NCI-H187 treated with DMSO at 0.1 percent for 48 hours (cell line): ENCODE results near the gene COL19A1.

Source experiments
- DNase-seq: peaks from one replicate; lab custom pipeline; 2025; lab: John Stamatoyannopoulos, UW

COL19A1 gene

DNA sequence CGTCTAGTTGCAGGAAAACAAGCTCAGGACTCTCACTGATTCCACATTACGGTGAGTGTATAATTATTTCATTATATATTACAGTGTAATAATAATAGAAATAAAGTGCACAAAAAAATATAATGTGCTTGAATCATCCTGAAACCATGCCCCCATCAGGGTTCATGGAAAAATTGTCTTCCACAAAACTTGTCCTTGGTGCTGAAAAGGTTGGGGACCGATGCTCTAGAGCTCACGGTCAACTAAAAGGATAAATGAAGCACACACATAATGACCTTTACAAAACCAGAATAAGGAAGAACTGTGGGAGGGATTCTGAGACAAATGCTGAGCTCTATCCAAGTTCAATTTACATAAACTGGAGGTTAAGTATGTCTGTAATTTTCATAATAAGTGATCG lies 194.3 kb downstream of the COL19A1 start:
- no peak for DNase-seq

DNA sequence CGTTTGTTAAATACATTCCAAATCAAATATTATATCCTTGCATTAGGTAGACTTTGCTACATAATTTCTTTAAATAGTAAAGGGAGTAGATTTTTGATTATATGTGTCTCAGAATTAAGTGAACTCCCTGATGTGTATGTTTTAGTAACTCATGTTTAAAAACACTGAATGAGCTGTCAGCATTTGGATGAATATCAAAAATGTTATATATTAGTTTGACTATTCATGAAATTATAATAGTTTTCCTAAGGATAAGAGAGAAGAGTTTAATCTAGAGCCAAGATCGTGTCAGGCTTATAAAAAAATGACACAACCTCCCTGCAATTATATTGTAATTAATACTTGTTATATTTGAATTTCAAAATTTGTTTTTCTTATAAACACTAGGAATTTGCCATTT lies 195.2 kb downstream of the COL19A1 start:
- DNase-seq: no peak

- no peak for DNase-seq
These were observed 195.7 kb downstream of the COL19A1 start for GRCh38 chr6:70062010-70062409.

GRCh38 chr6:70072540-70073179 lies 206.3 kb downstream of the COL19A1 start:
- DNase-seq: no peak

- DNase-seq: no peak
These were observed 207.3 kb downstream of the COL19A1 start for GRCh38 chr6:70073637-70074036.

- DNase-seq: no peak
These were observed 212.9 kb downstream of the COL19A1 start for GRCh38 chr6:70079241-70079640.

GRCh38 chr6:70080443-70081070 lies 214.2 kb downstream of the COL19A1 start:
- no peak for DNase-seq

- DNase-seq: no peak
These were observed 216.5 kb downstream of the COL19A1 start for GRCh38 chr6:70082830-70083229.

GRCh38 chr6:70086806-70087205 lies 220.4 kb downstream of the COL19A1 start:
- DNase-seq: no peak

- DNase-seq: no peak
These were observed 227.8 kb downstream of the COL19A1 start for GRCh38 chr6:70094156-70094555.

GRCh38 chr6:70099732-70100131 lies 233.4 kb downstream of the COL19A1 start:
- DNase-seq: no peak

DNA sequence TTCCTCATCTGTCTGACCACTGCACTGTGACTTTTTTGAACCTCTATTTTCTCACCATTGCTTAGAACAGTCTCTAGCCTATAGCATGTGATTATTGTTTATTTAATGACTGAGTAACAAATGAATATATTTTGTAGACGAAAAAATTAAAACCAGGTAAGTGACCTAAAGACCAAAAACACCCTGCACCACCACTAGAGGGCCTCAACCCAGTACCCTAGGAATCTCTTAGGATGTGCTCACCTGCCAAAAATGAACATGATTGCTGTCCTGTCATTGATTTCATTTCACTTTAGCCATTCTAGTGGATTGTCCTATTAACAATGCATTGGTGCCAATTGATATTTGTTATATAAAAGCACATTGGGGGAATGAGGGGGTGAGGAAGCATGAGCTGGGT lies 237.4 kb downstream of the COL19A1 start:
- no peak for DNase-seq

DNA sequence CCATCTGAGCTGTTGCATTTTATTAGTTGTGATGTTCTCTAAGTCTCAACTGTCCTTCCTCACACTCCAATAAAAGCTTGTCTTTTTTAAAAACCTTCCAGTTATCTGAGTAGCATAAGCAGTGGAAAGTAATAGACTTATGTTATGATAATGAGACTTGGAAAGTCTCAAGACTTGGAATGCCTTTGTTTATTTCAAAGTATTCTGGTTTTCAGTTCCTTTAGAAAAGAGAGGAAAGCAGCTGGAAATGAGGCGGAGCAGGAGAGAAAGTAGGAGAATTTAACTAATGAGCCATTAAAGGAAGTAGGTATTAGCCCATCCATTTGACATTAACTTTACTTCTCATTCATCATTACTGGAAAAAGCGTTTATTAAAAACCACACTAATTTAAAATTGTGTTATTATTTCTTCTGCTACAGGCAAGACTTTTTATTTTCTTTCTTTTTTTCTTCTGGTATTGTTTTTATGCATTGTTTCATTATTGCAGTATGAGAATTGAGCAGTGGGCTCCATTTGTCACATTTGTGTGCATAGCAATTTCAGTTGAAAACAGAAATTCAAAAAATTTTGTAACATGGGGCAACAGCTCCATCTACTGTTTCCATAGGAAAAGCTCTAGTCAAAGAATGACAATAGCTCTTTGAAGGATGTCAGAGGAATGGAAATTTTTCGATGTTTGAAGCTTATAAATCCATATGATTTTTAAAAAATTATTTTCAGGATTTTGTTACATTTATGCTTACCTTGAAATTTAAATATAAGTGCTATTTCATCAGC lies 241.7 kb downstream of the COL19A1 start:
- peak; percentile 11 for DNase-seq

DNA sequence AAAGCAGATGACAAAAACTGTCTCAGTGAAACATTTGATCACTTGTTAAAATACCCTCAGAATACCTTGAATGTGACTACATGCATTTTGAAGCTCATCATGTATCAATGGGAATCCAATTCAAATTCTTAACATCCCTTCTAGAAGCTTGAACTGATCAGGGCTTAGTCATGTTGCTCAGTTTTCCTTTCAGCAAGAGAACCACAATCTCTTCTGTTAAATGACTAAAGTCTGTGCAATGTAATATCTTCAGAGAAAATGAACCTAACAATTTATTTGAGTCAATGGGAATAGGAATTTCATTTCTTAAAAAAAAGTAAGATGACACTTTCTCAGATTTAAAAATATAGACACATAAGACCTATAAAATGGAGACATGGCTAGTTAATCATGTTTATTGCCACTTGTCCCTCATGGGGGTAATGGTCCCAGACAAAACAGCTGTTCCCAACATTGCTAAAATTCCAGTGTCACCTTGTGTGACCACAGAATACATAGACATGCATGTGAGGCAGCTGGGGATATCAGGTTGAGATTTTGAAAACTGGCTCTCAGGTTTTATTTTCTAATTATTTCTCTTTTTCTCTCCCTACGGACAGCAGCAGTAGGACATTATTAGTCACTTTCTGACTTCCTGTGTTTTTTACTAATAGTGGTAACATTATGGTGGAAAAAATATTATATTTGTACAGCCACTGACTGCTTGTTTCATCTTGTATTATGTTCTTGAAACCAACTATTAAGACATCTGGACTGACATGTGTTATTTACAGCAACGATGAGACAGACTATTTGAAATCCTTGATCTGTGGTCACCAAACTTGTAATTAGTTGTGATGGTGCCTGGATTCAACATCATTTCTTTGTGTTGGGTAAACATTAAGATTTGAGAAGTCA lies 244.0 kb downstream of the COL19A1 start:
- DNase-seq: no peak

GRCh38 chr6:70111737-70112136 lies 245.4 kb downstream of the COL19A1 start:
- no peak for DNase-seq

DNA sequence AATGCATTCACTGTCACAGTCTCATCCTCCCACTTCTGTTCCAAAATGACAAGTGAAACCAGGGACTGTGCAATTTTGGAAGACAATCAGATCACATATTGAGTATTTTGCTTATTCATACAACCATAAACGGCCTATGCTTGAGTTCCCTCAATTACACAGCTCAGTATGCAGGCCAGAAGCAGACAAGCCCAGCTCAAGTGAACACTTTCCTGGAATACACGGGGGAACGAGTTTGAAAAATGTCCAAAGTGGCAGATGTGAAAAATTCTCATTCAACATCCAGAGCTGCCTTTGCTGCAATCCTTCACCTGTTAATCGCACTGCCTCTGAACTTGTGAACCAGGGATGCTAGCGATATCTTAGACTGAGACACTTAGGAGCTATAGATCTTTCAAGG lies 246.4 kb downstream of the COL19A1 start:
- DNase-seq: no peak

- DNase-seq: no peak
These were observed 246.8 kb downstream of the COL19A1 start for GRCh38 chr6:70113171-70113570.

DNA sequence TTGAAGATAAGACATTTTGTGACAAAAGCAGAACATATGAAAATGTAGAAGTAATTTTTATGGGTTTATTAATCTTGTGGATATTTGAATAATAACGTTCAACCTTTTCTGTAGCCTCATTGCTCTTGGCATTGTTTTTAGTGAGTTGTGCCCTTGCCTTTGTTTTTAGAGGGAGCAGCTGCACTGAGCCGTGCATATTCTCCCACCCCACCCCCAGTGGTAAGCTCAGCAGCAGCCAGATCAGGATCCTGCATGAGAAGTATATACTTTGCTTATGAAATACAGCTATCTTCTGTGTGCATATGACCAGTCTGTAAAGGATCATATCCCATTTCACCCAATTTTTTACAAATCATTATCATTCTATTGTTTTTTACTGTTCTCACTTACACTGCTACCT lies 252.3 kb downstream of the COL19A1 start:
- no peak for DNase-seq

DNA sequence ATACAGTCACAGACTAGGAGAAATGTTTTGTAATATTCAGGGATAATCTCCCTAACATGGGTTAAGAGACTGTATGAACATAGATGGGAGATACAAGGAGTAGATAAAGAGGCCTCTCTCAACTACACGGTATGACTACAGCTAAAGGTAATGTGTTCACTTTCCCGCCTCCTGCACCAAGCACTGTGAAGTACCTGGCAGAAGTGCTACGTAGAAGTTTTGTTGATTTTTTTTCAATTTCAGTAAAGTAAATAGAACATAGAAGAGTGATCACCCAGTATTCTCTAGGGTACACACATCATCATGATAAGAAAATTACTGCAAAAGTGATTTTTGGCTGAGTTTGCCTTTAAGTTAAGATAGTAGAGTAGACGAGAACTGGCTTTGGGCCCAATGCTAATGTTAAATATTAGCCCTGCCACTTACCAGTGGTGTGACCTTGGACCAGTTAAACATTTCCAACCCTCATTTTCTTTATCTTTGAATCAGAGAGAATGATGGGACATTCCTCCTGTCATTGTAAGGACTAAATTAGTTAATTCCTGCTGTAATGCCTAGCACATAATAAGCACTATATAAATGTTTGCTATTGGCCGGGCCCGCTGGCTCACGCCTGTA lies 253.0 kb downstream of the COL19A1 start:
- no peak for DNase-seq

- DNase-seq: no peak
These were observed 258.1 kb downstream of the COL19A1 start for GRCh38 chr6:70124443-70124842.

GRCh38 chr6:70124882-70125545 lies 258.7 kb downstream of the COL19A1 start:
- no peak for DNase-seq
